ENCODE data around the gene NUCKS1. TPM values are rescaled to one million over a fixed set of nuclear protein-coding genes. Genes with fewer than 3 reads are reported as not detected.

The NUCKS1 gene
- total and polyA plus RNA-seq, 10 of the 15 experiments (the other 5 are each of a cell fraction or from before 2014, with no cell fraction given) = 40.5 to 135 (median 55.5) TPM

DNA sequence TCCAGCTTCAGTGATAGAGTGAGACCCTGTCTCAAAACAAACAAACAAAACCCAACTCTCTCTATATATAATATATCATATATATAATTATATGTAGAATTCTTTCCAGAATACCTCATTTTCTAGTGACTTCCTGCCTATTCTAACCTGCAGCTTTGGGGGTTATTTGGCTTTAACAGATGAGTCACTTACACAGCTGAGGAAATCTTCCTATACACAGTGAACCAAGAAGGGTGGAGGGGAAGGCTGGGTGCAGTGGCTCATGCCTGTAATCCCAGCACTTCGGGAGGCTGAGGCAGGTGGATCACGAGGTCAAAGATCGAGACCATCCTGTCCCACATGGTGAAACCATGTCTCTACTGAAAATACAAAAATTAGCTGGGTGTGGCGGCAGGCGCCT, 16.1 kb upstream of the NUCKS1 start:
- no peak for TF ChIP-seq ZNF384 (IDR thresholded peaks at IDR 0.05; ENCODE audit: borderline replicate concordance, low read depth, low read length)
- no peak for TF ChIP-seq MEF2A (IDR thresholded peaks at IDR 0.05; ENCODE audit: insufficient read depth, low read depth, low read length)
- TF ChIP-seq RAD51 (IDR thresholded peaks at IDR 0.05) = no peak
- TF ChIP-seq, protein P1, sequence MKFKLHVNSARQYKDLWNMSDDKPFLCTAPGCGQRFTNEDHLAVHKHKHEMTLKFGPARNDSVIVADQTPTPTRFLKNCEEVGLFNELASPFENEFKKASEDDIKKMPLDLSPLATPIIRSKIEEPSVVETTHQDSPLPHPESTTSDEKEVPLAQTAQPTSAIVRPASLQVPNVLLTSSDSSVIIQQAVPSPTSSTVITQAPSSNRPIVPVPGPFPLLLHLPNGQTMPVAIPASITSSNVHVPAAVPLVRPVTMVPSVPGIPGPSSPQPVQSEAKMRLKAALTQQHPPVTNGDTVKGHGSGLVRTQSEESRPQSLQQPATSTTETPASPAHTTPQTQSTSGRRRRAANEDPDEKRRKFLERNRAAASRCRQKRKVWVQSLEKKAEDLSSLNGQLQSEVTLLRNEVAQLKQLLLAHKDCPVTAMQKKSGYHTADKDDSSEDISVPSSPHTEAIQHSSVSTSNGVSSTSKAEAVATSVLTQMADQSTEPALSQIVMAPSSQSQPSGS (IDR thresholded peaks at IDR 0.05; ENCODE audit: low read length) = no peak
- no peak for TF ChIP-seq LARP7 (IDR thresholded peaks at IDR 0.05)
- TF ChIP-seq NR2C2 (IDR thresholded peaks at IDR 0.05; ENCODE audit: borderline replicate concordance, control insufficient read depth, insufficient read length, low read depth) = no peak
- TF ChIP-seq, protein P2, sequence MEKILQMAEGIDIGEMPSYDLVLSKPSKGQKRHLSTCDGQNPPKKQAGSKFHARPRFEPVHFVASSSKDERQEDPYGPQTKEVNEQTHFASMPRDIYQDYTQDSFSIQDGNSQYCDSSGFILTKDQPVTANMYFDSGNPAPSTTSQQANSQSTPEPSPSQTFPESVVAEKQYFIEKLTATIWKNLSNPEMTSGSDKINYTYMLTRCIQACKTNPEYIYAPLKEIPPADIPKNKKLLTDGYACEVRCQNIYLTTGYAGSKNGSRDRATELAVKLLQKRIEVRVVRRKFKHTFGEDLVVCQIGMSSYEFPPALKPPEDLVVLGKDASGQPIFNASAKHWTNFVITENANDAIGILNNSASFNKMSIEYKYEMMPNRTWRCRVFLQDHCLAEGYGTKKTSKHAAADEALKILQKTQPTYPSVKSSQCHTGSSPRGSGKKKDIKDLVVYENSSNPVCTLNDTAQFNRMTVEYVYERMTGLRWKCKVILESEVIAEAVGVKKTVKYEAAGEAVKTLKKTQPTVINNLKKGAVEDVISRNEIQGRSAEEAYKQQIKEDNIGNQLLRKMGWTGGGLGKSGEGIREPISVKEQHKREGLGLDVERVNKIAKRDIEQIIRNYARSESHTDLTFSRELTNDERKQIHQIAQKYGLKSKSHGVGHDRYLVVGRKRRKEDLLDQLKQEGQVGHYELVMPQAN (conservative IDR thresholded peaks at IDR 0.05) = no peak
- TF ChIP-seq STAT3 (IDR thresholded peaks at IDR 0.05; ENCODE audit: low read depth, low read length) = no peak
- TF ChIP-seq STAT1 (conservative IDR thresholded peaks at IDR 0.05) = no peak
- no peak for TF ChIP-seq POLR2A (IDR thresholded peaks at IDR 0.05; ENCODE audit: low read depth, low read length)
- TF ChIP-seq, protein P3, sequence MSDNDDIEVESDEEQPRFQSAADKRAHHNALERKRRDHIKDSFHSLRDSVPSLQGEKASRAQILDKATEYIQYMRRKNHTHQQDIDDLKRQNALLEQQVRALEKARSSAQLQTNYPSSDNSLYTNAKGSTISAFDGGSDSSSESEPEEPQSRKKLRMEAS (IDR thresholded peaks at IDR 0.05; ENCODE audit: low read depth, low read length) = no peak
- TF ChIP-seq NR2C1 (IDR thresholded peaks at IDR 0.05) = no peak
- no peak for TF ChIP-seq SUPT20H (IDR thresholded peaks at IDR 0.05; ENCODE audit: borderline replicate concordance, control insufficient read depth, low read depth, low read length)
- no peak for TF ChIP-seq ETV6 (conservative IDR thresholded peaks at IDR 0.05 in 1 of 2, IDR thresholded peaks at IDR 0.05 in 1 of 2; ENCODE audit: borderline replicate concordance in 1 of 2, low read depth in 1 of 2)
- WGBS (ENCODE audit: insufficient coverage, insufficient replicate concordance, low lambda C conversion rate, missing lambda C conversion rate) = 64% methylated on average over 5 of the region's 5 CpGs
- ChIA-PET CTCF (interaction anchor here (0.5 to 1.4 kb wide), 4 partner anchors 10 to 38 kb away, joined by 3 to 5 read pairs (median 4); no protein-coding TSS in a partner anchor), POLR2A (no interaction called here), SMC1A (ENCODE audit: uncharacterized antibody, unreplicated experiment) (interaction anchor here (1.0 to 1.6 kb wide), 3 partner anchors 10 to 55 kb away, joined by 3 to 6 read pairs (median 4); no protein-coding TSS in a partner anchor), RAD21 (ENCODE audit: unreplicated experiment) (no interaction called here)
- no peaks in the 10 kb centered on the region for H4K20me1 ChIP-seq (ENCODE audit: control insufficient read depth, insufficient read depth)
- H3K36me3 ChIP-seq (ENCODE audit: control insufficient read depth in 2 of 2, insufficient read depth in 2 of 2, low read length in 1 of 2) = no peaks in the 10 kb centered on the region; a peak in 1 of 4 replicates
- ATAC-seq (no peak), DNase-seq (ENCODE audit: low read depth, low spot score) (no peak), FAIRE-seq (no peak)
- intact Hi-C loops (cut with micrococcal nuclease; ENCODE audit: unreplicated experiment) = no loop called here
- H3K4me1 ChIP-seq (ENCODE audit: control insufficient read depth, insufficient read depth, low read length) = peaks cover 4% of the 10 kb centered on the region; the same call in 1 of the 2 replicates
- no peak overlapping the region for H3K4me3 ChIP-seq
- H3K79me2 ChIP-seq (ENCODE audit: control insufficient read depth, insufficient read depth, low read length) = no peaks in the 10 kb centered on the region
- H2AFZ ChIP-seq (ENCODE audit: control insufficient read depth, low read depth, low read length) = no peak overlapping the region
- no peak overlapping the region for H3K9ac ChIP-seq (ENCODE audit: control insufficient read depth, insufficient read depth, low read length)
- H3K27ac ChIP-seq (ENCODE audit: control insufficient read depth, insufficient read depth) = no peak overlapping the region
- no peaks in the 10 kb centered on the region for H3K9me3 ChIP-seq (replicated peaks; ENCODE audit: control insufficient read depth, insufficient read depth, low read length)
- no peaks in the 10 kb centered on the region for H3K27me3 ChIP-seq (replicated peaks in 1 of 2; ENCODE audit: control insufficient read depth in 2 of 2, insufficient read depth in 2 of 2, low read length in 1 of 2)
- in situ Hi-C loops (cut with MboI) = no loop called here
- no TSS peak for BruUV-seq (replicated peaks)
- H3K4me2 ChIP-seq (ENCODE audit: control insufficient read depth, insufficient read depth) = no peak overlapping the region

All from GM12878 (cell line).